Measurements from ENCODE around the gene ATP6V1D.
A peak's percentile ranks its signal among the peaks of the same experiment; 100 is the strongest.

The ATP6V1D gene

DNA sequence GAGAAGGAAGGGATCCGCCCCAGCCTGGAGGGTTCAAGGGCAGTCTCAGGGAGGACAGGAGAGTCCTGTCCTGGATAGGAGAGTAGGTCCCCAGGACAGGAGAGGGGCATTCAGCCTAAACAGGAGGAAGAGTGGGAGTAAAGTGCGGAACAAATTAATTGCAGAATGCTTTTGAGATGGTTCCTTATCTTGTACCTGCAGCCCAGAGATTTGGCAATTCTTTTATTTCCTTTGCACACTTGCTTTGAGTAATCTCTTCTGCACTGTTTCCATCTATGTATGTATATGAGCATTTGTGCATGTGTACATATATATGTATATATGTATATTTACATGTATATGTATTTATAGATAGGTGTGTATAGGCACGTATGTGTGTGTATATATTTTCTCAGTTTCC lies 29.7 kb upstream of the ATP6V1D start:
- no peak for DNase-seq (ENCODE audit: low read depth)
- no peak overlapping the region for H3K4me3 ChIP-seq (ENCODE audit: control insufficient read depth, low read depth, low read length)
- TF ChIP-seq, protein P1, sequence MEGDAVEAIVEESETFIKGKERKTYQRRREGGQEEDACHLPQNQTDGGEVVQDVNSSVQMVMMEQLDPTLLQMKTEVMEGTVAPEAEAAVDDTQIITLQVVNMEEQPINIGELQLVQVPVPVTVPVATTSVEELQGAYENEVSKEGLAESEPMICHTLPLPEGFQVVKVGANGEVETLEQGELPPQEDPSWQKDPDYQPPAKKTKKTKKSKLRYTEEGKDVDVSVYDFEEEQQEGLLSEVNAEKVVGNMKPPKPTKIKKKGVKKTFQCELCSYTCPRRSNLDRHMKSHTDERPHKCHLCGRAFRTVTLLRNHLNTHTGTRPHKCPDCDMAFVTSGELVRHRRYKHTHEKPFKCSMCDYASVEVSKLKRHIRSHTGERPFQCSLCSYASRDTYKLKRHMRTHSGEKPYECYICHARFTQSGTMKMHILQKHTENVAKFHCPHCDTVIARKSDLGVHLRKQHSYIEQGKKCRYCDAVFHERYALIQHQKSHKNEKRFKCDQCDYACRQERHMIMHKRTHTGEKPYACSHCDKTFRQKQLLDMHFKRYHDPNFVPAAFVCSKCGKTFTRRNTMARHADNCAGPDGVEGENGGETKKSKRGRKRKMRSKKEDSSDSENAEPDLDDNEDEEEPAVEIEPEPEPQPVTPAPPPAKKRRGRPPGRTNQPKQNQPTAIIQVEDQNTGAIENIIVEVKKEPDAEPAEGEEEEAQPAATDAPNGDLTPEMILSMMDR (conservative IDR thresholded peaks at IDR 0.05; ENCODE audit: control insufficient read depth, insufficient read depth, low read depth, low read length): no peak

DNA sequence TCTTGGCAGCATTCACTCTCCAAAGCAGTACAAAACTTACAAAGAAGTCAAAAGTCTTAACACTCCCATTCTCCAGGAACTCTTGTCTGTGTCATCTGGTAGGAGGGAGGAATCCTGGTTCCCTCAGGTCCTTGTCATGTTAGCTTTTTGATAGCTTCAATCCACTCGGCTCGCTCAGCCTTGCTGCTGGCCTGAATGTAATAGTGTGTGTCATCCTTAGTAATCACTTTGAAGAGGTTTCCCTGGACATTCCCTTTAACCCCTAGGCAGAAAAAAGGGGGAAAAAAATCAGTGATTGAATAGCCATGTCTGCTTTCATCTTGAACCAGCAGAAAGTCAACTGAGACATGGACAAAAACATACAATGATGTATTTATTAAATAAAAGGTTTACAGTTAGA lies 27.6 kb upstream of the ATP6V1D start:
- DNase-seq (ENCODE audit: low read depth): peak; percentile 49
- TF ChIP-seq, protein P1 (conservative IDR thresholded peaks at IDR 0.05; ENCODE audit: control insufficient read depth, insufficient read depth, low read depth, low read length): no peak
- no peak overlapping the region for H3K4me3 ChIP-seq (ENCODE audit: control insufficient read depth, low read depth, low read length)

DNA sequence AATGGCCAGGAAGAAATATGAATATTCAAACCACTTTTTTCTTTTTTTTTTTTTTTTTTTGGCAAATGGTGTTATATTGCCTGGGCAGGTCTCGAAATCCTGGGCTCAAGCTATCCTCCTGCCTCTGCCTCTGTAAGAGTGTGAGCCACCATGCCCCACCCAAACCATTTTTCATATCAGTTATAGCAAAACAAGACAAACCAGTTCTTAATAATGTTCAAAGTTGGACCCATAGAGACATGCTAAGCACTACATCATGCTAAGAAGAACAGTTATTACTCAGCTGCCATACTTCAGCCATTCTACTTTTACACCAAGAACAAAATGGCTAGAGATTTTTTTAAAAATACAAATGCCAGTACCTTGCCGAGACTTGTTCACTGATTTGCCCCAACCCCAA lies 26.0 kb upstream of the ATP6V1D start:
- TF ChIP-seq, protein P1 (conservative IDR thresholded peaks at IDR 0.05; ENCODE audit: control insufficient read depth, insufficient read depth, low read depth, low read length): no peak

DNA sequence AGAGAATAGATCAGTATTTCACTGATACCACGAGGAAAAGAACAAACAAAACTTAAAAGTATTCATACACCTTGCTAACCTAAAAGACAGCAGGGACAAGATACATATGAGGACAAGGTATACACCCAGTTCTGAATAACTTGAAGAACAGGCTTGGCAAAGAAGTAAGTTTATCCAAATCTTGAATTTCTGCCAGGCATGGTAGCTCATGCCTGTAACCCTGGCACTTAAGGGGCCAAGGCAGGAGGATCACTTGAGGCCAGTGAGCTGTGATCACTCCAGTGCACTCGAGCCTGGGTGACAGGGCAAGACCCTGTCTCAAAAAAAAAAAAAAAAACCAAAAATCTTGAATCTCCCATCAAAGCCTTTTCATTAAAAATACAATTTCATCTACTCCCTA lies 25.5 kb upstream of the ATP6V1D start:
- H3K4me3 ChIP-seq (ENCODE audit: control insufficient read depth, low read depth, low read length): no peak overlapping the region
- no peak for DNase-seq (ENCODE audit: low read depth)
- TF ChIP-seq, protein P1 (conservative IDR thresholded peaks at IDR 0.05; ENCODE audit: control insufficient read depth, insufficient read depth, low read depth, low read length): no peak

More for the DNA sequence above, 26.0 kb upstream of the ATP6V1D start:
- no peak overlapping the region for H3K4me3 ChIP-seq (ENCODE audit: control insufficient read depth, low read depth, low read length)
- DNase-seq (ENCODE audit: low read depth): no peak

DNA sequence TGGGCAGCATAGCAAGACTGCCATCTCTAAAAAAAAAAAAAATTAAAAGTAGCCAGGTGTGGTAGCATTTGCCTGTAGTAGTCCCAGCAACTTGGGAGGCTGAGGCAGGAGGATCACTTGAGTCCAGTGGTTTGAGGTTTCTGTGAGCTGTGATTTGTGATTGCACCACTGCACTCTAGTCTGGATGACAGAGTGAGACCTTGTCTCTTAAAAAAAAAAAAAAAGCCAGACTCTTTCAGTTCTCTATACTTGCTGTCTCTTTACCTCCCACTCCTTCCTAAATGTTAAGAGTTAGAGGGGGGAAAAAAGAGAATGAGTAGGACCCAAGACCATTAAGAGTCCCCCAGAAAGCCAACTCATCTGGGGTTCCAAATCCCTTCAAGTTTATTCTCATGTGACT lies 18.3 kb upstream of the ATP6V1D start:
- TF ChIP-seq, protein P1 (conservative IDR thresholded peaks at IDR 0.05; ENCODE audit: control insufficient read depth, insufficient read depth, low read depth, low read length): no peak
- no peak for DNase-seq (ENCODE audit: low read depth)
- H3K4me3 ChIP-seq (ENCODE audit: control insufficient read depth, low read depth, low read length): no peak overlapping the region

DNA sequence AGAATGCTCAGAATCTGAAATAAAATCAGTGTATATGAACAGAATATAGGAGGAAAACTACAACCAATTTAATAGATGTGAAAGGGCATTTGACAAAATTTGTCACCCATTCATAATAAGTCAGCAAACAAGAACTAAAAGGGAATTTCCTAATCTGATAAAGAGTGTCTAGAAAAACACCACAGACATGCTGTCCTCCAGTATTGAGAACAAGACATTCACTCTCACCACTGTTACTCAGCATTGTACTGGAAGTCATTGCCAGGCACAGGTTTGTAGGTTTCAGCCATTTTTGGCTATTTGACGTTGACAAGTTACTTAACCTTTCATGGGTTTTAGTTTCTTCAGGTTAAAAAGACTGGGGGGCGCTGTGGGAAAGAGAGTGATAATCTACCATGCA lies 13.7 kb upstream of the ATP6V1D start:
- TF ChIP-seq, protein P1 (conservative IDR thresholded peaks at IDR 0.05; ENCODE audit: control insufficient read depth, insufficient read depth, low read depth, low read length): no peak
- no peak for DNase-seq (ENCODE audit: low read depth)

DNA sequence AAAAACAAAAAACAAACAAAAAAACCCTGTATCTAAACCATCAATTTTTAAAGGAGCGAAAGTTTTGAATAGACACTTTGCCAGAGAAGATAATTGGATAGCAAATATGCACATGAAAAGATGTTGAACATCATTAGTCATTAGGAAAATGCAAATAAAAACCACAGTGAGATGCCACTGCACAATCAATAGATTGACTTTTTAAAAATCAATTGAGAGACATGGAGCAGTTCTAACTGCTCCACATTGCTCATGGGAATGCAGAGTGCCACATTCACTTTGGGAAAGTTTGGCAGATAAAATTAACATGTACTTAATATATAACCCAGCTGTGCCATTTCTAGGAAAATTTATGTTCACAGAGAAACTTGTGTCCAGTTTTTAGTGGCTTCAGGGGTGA lies 13.2 kb upstream of the ATP6V1D start:
- H3K4me3 ChIP-seq (ENCODE audit: control insufficient read depth, low read depth, low read length): no peak overlapping the region
- no peak for DNase-seq (ENCODE audit: low read depth)
- TF ChIP-seq, protein P1 (conservative IDR thresholded peaks at IDR 0.05; ENCODE audit: control insufficient read depth, insufficient read depth, low read depth, low read length): no peak

More for the DNA sequence above, 13.7 kb upstream of the ATP6V1D start:
- no peak overlapping the region for H3K4me3 ChIP-seq (ENCODE audit: control insufficient read depth, low read depth, low read length)

All from fibroblast of mammary gland (primary cell).